IPS DF 6.9 (cell line): ENCODE data around the gene ELP5.
A peak's percentile ranks its signal among the peaks of the same experiment; 100 is the strongest.

ENCODE experiments used
- DNase-seq: peaks from one replicate; pipeline ENCODE4 v3.0.0-alpha.2; 2013; ENCODE audit warnings: low read depth, low spot score
- H3K27ac ChIP-seq: one replicate; pipeline ENCODE4 v1.5.1; 2013; ENCODE audit warnings: low read length, control low read depth
- H3K27me3 ChIP-seq: 2 replicates; pipeline ENCODE4 v1.6.1; 2013; ENCODE audit warnings: mild to moderate bottlenecking, low read length; ENCODE audit not compliant: control insufficient read depth, insufficient read depth
- H3K36me3 ChIP-seq: 2 replicates; pipeline ENCODE4 v1.6.1; 2013; ENCODE audit warnings: low read length; ENCODE audit not compliant: control insufficient read depth, insufficient read depth
- H3K4me1 ChIP-seq: 2 replicates; pipeline ENCODE4 v1.6.1; 2013; ENCODE audit warnings: low read length; ENCODE audit not compliant: control insufficient read depth, insufficient read depth
- H3K4me3 ChIP-seq: 2 replicates; pipeline ENCODE4 v1.5.1; 2013; ENCODE audit warnings: mild to moderate bottlenecking, low read length
- H3K9me3 ChIP-seq: 2 replicates; pipeline ENCODE4 v1.6.1; 2013; ENCODE audit warnings: low read length, inconsistent platforms; ENCODE audit not compliant: control insufficient read depth, insufficient read depth
- WGBS: extraction: QIAGEN DNeasy Blood & Tissue Kit; methylation state at CpG from one replicate; pipeline ENCODE4 v1.1.7; 2013; ENCODE audit warnings: mixed read lengths, missing lambda C conversion rate; ENCODE audit not compliant: insufficient read length, insufficient coverage; 5-methylcytosine and 5-hydroxymethylcytosine counted together

The ELP5 gene

DNA sequence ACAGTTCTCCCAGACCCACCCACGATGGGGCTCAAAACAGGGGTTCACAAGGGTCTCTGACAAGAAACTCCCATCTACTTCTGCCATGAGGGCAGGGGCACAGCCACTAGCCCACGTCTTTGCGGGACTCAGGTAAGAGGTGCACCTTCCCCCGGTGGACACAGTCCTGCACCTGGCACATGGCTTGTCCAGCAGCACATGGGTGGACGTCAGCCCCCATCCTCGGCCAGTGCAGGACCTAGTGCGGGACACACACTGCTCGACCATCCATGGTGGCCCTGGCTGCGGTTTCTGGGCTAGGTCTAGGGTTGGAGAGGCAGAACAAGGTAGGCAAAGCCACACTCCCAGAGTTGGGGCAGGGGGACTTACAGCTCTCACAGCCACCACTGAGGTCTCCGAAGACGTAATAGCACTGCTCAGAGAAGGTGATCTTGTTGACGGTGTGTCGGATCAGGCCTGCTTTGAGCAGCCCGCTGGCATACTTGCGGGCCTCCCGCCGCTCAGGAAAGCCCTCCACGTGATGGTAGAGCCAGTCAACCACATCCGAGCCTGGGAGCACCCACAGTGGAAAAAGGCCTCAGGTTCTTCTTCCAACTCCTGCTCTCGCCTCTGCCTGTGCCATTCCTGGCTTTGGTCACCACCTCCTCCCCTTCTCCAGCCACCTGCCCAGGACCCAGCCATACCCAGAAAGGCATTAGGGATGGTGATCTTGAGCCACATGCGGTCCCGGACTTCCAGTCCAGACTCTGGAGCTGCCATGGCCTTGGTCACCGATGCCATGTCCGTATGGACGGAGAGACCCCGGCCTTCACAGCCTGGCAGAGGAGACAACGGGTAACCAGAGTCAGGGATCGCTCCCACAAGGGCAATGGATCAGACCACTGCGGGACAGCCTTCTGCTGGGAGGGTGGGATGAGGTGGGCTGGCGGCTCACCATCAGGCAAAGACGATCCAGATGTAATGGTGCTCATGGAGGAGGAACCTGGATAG, 25.0 kb upstream of the ELP5 start:
- H3K27ac ChIP-seq: no peak overlapping the region
- whole genome bisulfite sequencing: no CpG with 5 or more reads among the region's 31 CpGs
- peaks cover 60% of the 10 kb centered on the region for H3K36me3 ChIP-seq

GRCh38 chr17:7228920-7229319, 23.1 kb upstream of the ELP5 start:
- WGBS: no CpG with 5 or more reads among the region's 14 CpGs
- peaks cover 44% of the 10 kb centered on the region for H3K36me3 ChIP-seq
- no peaks in the 10 kb centered on the region; the same call in 1 of the 2 replicates for H3K4me1 ChIP-seq
- H3K27ac ChIP-seq: no peak overlapping the region
- no peaks in the 10 kb centered on the region for H3K9me3 ChIP-seq
- no peaks in the 10 kb centered on the region for H3K27me3 ChIP-seq
- DNase-seq: no peak
- no peak overlapping the region for H3K4me3 ChIP-seq

More for the DNA sequence above, 25.0 kb upstream of the ELP5 start:
- no peaks in the 10 kb centered on the region for H3K9me3 ChIP-seq
- H3K4me1 ChIP-seq: no peaks in the 10 kb centered on the region; the same call in 1 of the 2 replicates
- no peaks in the 10 kb centered on the region for H3K27me3 ChIP-seq
- DNase-seq: no peak
- no peak overlapping the region for H3K4me3 ChIP-seq

DNA sequence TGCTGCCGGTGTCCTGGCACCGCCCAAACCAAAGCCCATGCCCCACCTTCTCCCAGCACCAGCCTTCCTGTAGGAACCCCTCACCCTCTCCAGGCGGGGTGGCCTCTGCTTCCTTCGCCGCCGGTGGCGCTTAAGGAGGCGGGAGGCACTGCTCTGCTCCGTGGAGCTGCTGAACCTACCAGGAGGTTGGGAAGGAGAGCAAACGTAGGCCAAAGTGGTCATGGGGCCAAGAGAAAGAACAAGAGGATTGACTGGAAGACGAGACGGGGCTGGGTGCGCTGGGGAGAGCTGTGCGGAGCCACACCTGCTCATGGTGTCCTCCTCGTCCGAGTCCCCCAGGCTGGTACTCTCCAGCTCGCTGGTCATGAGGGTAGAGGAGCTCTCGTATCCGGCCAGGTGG, 22.5 kb upstream of the ELP5 start:
- H3K4me1 ChIP-seq: no peaks in the 10 kb centered on the region; the same call in 1 of the 2 replicates
- H3K9me3 ChIP-seq: no peaks in the 10 kb centered on the region
- H3K27ac ChIP-seq: no peak overlapping the region
- H3K27me3 ChIP-seq: no peaks in the 10 kb centered on the region
- H3K36me3 ChIP-seq: peaks cover 39% of the 10 kb centered on the region
- DNase-seq: no peak
- WGBS: no CpG with 5 or more reads among the region's 19 CpGs
- no peak overlapping the region for H3K4me3 ChIP-seq

DNA sequence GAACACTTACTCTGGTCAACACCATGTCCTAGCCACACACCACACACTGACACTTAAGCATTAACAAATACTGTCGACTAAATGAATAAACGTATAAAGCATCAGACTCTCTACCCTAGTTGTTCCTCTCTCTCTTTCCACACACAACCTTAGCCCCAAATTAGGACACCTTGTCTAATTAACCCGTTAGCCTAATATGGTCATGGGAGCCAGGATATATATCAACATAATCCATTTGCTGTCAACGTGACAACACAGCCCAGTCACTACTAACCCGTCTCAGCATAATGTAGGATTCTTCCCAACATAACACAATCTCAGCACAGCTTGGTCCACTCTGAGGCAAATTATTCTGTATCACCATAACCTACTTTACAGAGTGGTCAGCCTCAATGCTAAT, 19.9 kb upstream of the ELP5 start:
- H3K36me3 ChIP-seq: peaks cover 41% of the 10 kb centered on the region
- no peak for DNase-seq
- no peaks in the 10 kb centered on the region for H3K27me3 ChIP-seq
- H3K27ac ChIP-seq: no peak overlapping the region
- H3K4me1 ChIP-seq: 0 out of 2 replicates have a peak, but pooled peaks cover 2% of the 10 kb centered on the region
- no CpG with 5 or more reads among the region's 5 CpGs for WGBS
- H3K4me3 ChIP-seq: no peak overlapping the region
- H3K9me3 ChIP-seq: no peaks in the 10 kb centered on the region

DNA sequence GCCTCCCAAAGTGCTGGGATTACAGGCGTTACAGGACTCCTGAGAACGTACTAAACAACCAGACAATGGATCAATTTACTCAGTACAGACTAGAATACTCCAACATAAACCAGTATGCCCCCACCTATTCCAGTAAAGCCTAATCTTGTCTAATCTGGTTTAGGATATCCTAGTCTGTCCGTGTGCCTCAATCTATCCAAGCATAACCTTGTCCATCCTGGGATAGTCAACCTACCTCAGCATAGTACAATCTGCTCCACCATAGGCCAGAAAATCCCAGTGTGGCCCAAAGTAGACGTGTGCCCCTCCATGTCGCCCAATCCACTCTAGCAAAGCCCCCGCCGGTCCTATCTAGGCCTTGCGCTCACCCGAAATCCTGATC, 18.3 kb upstream of the ELP5 start:
- H3K36me3 ChIP-seq: peaks cover 29% of the 10 kb centered on the region
- no peaks in the 10 kb centered on the region for H3K9me3 ChIP-seq
- no peak overlapping the region for H3K27ac ChIP-seq
- no peak for DNase-seq
- H3K4me3 ChIP-seq: peak overlapping the region; percentile 85
- H3K27me3 ChIP-seq: no peaks in the 10 kb centered on the region
- WGBS: no CpG with 5 or more reads among the region's 9 CpGs
- 0 out of 2 replicates have a peak, but pooled peaks cover 2% of the 10 kb centered on the region for H3K4me1 ChIP-seq

- WGBS: no CpG with 5 or more reads among the region's 72 CpGs
- H3K4me1 ChIP-seq: 0 out of 2 replicates have a peak, but pooled peaks cover 2% of the 10 kb centered on the region
- H3K27ac ChIP-seq: no peak within 1 kb of the TSS
- peak; percentile 84 for DNase-seq
- H3K27me3 ChIP-seq: no peaks in the 10 kb centered on the region
- H3K36me3 ChIP-seq: peaks cover 24% of the 10 kb centered on the region
- H3K4me3 ChIP-seq: peak within 1 kb of the TSS; percentile 85
- H3K9me3 ChIP-seq: no peaks in the 10 kb centered on the region
Observed at GRCh38 chr17:7234083-7234951, 17.7 kb upstream of the ELP5 start, which contains the start of gene DVL2. DVL2 (minus strand) TSS chr17:7234517; CDS start chr17:7234262, 255 bp downstream.

GRCh38 chr17:7235693-7236665, 16.0 kb upstream of the ELP5 start:
- Histone ChIP-seq H3K36me3 (peaks cover 16% of the 10 kb centered on the region), H3K27me3 (no peaks in the 10 kb centered on the region), H3K4me1 (0 out of 2 replicates have a peak, but pooled peaks cover 2% of the 10 kb centered on the region), H3K27ac (no peak overlapping the region), H3K9me3 (no peaks in the 10 kb centered on the region), H3K4me3 (no peak overlapping the region)
- WGBS: no CpG with 5 or more reads among the region's 22 CpGs
- DNase-seq: no peak

DNA sequence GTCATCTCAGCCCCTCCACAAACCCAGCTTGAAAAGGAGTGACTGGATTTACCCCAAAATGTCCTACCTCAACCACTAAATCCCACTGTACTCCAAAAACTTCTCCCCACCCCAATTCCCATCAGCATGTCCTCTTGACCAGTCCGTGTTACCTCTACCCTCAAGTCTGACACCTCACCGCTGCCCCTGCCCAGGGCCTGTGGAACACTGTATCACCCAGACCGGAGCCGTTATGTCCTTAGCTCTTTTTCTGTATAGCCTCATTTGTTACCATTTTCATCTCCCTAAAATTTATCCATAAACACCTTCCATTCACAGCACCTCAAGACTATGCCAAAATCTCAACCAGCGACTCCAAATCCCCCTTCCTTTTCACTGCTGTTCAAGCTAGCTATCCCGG, 15.2 kb upstream of the ELP5 start:
- no peaks in the 10 kb centered on the region for H3K27me3 ChIP-seq
- H3K9me3 ChIP-seq: no peaks in the 10 kb centered on the region
- 100% methylated on average over 1 of the region's 6 CpGs for WGBS
- DNase-seq: no peak
- peaks cover 16% of the 10 kb centered on the region for H3K36me3 ChIP-seq
- H3K4me1 ChIP-seq: peaks cover 2% of the 10 kb centered on the region; the same call in 1 of the 2 replicates
- H3K27ac ChIP-seq: no peak overlapping the region
- H3K4me3 ChIP-seq: no peak overlapping the region

- H3K9me3 ChIP-seq: no peaks in the 10 kb centered on the region
- H3K27me3 ChIP-seq: no peaks in the 10 kb centered on the region
- no CpG with 5 or more reads among the region's 6 CpGs for WGBS
- DNase-seq: no peak
- H3K4me3 ChIP-seq: peak overlapping the region; percentile 95; the same call in 1 of the 2 replicates
- no peak overlapping the region for H3K27ac ChIP-seq
- H3K4me1 ChIP-seq: peaks cover 2% of the 10 kb centered on the region; the same call in 1 of the 2 replicates
- H3K36me3 ChIP-seq: peaks cover 16% of the 10 kb centered on the region
Observed at GRCh38 chr17:7237266-7237760, 14.7 kb upstream of the ELP5 start.
